ENCODE measurements around the gene LKAAEAR1. TPM values are rescaled to one million over a fixed set of nuclear protein-coding genes. Genes with fewer than 3 reads are reported as not detected.

The LKAAEAR1 gene
- total RNA-seq, 1 donor from 2014 or later = not detected

DNA sequence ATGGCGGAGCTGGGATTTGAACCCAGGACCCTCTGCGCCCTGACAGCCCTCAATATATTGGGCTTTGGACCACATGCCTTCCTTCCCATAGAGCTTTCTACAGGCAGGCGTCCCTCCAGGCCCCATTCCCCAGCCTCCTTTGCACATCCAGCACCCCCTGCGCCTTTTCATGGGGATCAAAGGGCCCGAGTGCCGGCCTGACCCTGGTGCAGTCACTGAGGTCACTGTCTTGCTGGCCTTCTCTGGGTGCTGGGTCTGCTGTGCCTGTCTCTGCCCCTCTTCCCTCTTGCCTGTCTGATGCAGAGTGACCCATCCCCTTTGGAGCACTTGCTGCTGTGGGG is 2.6 kb downstream of the LKAAEAR1 start:
- Mint-ChIP-seq H3K36me3 (ENCODE audit: insufficient read depth) (no peaks in the 10 kb centered on the region), H3K27me3 (peaks cover 49% of the 10 kb centered on the region), H3K4me1 (ENCODE audit: low read depth) (peaks cover 8% of the 10 kb centered on the region), H3K27ac (no peak overlapping the region), H3K9me3 (ENCODE audit: low read depth) (no peaks in the 10 kb centered on the region), H3K4me3 (ENCODE audit: low read depth) (peak overlapping the region; percentile 52)
- DNase-seq (ENCODE audit: low spot score, unreplicated experiment) = no peak
- no peak for TF ChIP-seq CTCF (IDR thresholded peaks at IDR 0.05; ENCODE audit: unreplicated experiment)

DNA sequence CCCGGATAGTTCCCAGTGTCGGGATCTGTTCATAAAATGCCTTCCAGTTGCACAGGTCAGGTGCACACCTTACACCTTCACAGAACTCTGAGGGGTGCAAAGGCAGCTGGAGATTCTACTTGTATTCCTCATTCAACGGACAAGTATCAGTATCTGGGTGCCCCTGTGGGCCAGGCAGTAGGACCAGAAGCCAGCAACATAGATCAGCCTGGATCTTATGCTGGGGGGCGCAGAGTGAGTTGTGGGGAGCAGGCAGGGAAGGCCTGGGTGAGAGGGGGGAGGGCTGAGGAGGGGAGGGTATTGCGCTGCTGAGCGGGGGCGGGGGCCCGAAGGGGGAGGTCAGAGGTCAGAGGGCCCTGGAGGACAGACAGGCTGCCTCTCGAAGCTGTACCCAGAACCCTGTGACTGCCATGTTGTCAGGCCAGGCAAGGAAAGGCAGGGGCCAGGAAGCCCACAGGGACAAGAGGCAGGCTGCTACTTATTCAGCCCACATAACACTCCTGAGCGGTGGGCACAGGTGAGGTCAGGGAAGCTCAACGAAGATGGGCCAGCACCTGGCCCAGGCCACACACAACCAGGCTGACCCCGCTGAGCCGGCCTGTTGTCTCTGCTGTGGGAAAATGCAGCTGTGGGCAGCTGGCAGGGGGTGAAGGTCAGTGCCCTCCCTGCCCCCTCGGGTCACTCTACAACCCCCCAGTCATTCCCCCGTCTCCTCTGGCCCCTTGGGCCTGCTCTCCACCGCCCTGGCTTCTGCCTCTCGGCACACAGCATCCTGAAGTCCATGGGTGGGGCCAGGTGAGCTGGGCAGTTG is 3.2 kb downstream of the LKAAEAR1 start:
- Mint-ChIP-seq H3K36me3 (ENCODE audit: insufficient read depth) (no peaks in the 10 kb centered on the region), H3K4me3 (ENCODE audit: low read depth) (peak overlapping the region; percentile 75), H3K27me3 (peaks cover 43% of the 10 kb centered on the region), H3K27ac (no peak overlapping the region), H3K9me3 (ENCODE audit: low read depth) (no peaks in the 10 kb centered on the region), H3K4me1 (ENCODE audit: low read depth) (peaks cover 8% of the 10 kb centered on the region)
- TF ChIP-seq CTCF (IDR thresholded peaks at IDR 0.05; ENCODE audit: unreplicated experiment) = no peak
- DNase-seq (ENCODE audit: low spot score, unreplicated experiment) = no peak

GRCh38 chr20:64080013-64080812 is 4.0 kb downstream of the LKAAEAR1 start, which contains the start of gene OPRL1:
Gene OPRL1, plus strand, starts transcription at chr20:64080082. Its CDS starts 12,639 bp downstream, at chr20:64092721.
- H3K27me3 Mint-ChIP-seq = peaks cover 35% of the 10 kb centered on the region
- H3K4me3 Mint-ChIP-seq (ENCODE audit: low read depth) = peak within 1 kb of the TSS; percentile 75
- no peaks in the 10 kb centered on the region for H3K36me3 Mint-ChIP-seq (ENCODE audit: insufficient read depth)
- H3K4me1 Mint-ChIP-seq (ENCODE audit: low read depth) = peaks cover 8% of the 10 kb centered on the region
- no peak for DNase-seq (ENCODE audit: low spot score, unreplicated experiment)
- H3K9me3 Mint-ChIP-seq (ENCODE audit: low read depth) = no peaks in the 10 kb centered on the region
- H3K27ac Mint-ChIP-seq = peak within 1 kb of the TSS; percentile 41
- no peak for TF ChIP-seq CTCF (IDR thresholded peaks at IDR 0.05; ENCODE audit: unreplicated experiment)

DNA sequence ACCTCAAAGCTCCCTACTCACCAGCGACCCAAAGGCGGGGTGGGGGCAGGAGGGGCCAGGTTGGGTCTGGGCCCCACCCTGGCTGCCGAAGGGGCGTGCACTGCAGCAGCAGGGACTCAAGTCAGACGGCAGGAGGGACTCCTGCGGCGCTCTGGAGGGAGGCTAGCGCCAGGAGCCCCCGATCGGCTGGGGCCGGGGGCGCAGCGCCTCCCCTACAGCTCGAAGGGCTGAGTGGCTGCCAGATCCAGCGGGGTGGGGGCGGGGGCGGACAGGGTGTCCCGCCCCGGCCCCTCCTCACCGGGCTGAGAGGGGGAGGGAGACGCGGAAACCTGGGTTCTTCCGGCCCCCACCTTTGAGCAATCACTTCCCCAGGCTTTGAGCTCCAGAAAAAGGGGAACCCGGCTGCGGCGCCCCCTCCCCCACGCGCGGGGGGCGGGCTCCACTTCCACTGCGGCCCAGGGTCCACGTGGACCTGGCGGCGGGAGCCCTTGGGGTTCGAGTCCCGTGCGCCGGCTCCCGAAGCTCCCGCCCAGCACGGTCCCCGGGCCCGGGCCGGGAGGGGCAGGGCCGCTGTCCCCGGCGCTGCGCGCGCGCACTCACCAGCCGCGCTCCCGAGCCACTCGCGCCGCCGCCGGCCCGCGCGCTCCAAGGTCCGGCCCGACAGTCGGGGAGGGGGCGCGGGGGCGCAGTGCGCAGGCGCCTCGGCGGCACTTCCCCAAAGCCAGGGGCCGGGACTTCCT is 4.8 kb downstream of the LKAAEAR1 start, which contains the start of gene RGS19:
Gene RGS19, minus strand, starts transcription at position 246 of the 740 bp plus-strand sequence. CDS start 2,632 bp downstream, outside the sequence.
- H3K4me3 Mint-ChIP-seq (ENCODE audit: low read depth) = peak within 1 kb of the TSS; percentile 75
- peaks cover 8% of the 10 kb centered on the region for H3K4me1 Mint-ChIP-seq (ENCODE audit: low read depth)
- DNase-seq (ENCODE audit: low spot score, unreplicated experiment) = peak; percentile 51
- no peaks in the 10 kb centered on the region for H3K36me3 Mint-ChIP-seq (ENCODE audit: insufficient read depth)
- H3K27me3 Mint-ChIP-seq = peaks cover 30% of the 10 kb centered on the region
- H3K27ac Mint-ChIP-seq = peak within 1 kb of the TSS; percentile 41
- TF ChIP-seq CTCF (IDR thresholded peaks at IDR 0.05; ENCODE audit: unreplicated experiment) = no peak
- H3K9me3 Mint-ChIP-seq (ENCODE audit: low read depth) = no peaks in the 10 kb centered on the region

- Mint-ChIP-seq H3K4me3 (ENCODE audit: low read depth) (peak overlapping the region; percentile 56), H3K36me3 (ENCODE audit: insufficient read depth) (no peaks in the 10 kb centered on the region), H3K4me1 (ENCODE audit: low read depth) (peaks cover 6% of the 10 kb centered on the region), H3K9me3 (ENCODE audit: low read depth) (no peaks in the 10 kb centered on the region), H3K27ac (no peak overlapping the region), H3K27me3 (peaks cover 26% of the 10 kb centered on the region)
- TF ChIP-seq CTCF (IDR thresholded peaks at IDR 0.05; ENCODE audit: unreplicated experiment) = no peak
- DNase-seq (ENCODE audit: low spot score, unreplicated experiment) = no peak
Observed at GRCh38 chr20:64078934-64079272, 5.3 kb downstream of the LKAAEAR1 start.
